ENCODE data around the gene ST8SIA1. TPM values are rescaled to one million over a fixed set of nuclear protein-coding genes. Genes with fewer than 3 reads are reported as not detected.

ST8SIA1 gene
- total RNA-seq, 1 donor from 2014 or later: 0.21 TPM

DNA sequence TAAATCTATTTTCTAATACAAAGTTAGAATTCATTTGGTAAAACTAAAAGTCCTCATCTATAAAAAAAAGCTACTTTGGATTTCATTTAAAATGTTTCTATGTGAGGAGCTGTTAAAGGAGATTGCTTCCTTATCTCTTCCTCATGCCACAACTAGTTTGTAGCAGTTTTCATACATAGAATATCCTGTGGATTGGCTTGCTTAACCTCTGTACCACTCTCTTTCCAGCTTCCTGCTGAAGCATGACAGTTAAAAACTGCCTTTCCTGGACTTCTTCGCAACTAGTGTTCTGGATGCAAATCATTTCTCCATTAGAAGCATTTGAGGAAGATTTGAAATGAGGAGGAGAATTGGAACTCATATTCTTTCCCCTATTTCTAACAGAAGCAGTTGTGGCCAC lies 49.6 kb downstream of the ST8SIA1 start:
- no peak for DNase-seq
- H3K27me3 Mint-ChIP-seq: peaks cover 4% of the 10 kb centered on the region
- no peaks in the 10 kb centered on the region for H3K36me3 Mint-ChIP-seq (ENCODE audit: low read depth)
- intact Hi-C loops (cut with micrococcal nuclease): no loop called here
- no peak overlapping the region for H3K4me3 Mint-ChIP-seq
- H3K27ac Mint-ChIP-seq: no peak overlapping the region
- H3K4me1 Mint-ChIP-seq: peaks cover 14% of the 10 kb centered on the region
- H3K9me3 Mint-ChIP-seq: no peaks in the 10 kb centered on the region

DNA sequence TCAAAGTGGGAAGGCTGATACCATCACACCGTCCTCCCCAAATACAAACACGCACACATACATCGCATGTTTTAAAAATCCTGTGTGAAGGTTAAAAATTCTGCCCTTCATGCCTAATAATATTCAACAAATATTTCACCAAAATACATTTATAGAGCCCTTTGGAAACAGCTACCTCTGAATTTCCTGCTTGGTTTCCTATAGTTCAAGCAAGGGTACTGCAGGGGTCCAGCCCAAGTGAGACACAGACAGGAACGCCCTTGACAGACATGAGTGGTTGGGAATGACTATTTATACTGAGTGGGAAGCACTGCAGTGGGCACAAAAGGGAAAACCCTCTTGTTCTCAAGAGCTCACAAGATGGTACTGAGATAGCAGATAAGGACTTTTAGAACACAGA lies 51.0 kb downstream of the ST8SIA1 start:
- no peak overlapping the region for H3K27ac Mint-ChIP-seq
- no peak overlapping the region for H3K4me3 Mint-ChIP-seq
- intact Hi-C loops (cut with micrococcal nuclease): no loop called here
- no peaks in the 10 kb centered on the region for H3K9me3 Mint-ChIP-seq
- no peak for DNase-seq
- peaks cover 11% of the 10 kb centered on the region for H3K4me1 Mint-ChIP-seq
- H3K27me3 Mint-ChIP-seq: peaks cover 4% of the 10 kb centered on the region
- no peaks in the 10 kb centered on the region for H3K36me3 Mint-ChIP-seq (ENCODE audit: low read depth)

GRCh38 chr12:22283006-22283506 lies 51.5 kb downstream of the ST8SIA1 start:
- H3K4me1 Mint-ChIP-seq: peaks cover 6% of the 10 kb centered on the region
- peaks cover 4% of the 10 kb centered on the region for H3K27me3 Mint-ChIP-seq
- H3K27ac Mint-ChIP-seq: no peak overlapping the region
- DNase-seq: no peak
- no peaks in the 10 kb centered on the region for H3K36me3 Mint-ChIP-seq (ENCODE audit: low read depth)
- intact Hi-C loops (cut with micrococcal nuclease): no loop called here
- no peak overlapping the region for H3K4me3 Mint-ChIP-seq
- no peaks in the 10 kb centered on the region for H3K9me3 Mint-ChIP-seq

DNA sequence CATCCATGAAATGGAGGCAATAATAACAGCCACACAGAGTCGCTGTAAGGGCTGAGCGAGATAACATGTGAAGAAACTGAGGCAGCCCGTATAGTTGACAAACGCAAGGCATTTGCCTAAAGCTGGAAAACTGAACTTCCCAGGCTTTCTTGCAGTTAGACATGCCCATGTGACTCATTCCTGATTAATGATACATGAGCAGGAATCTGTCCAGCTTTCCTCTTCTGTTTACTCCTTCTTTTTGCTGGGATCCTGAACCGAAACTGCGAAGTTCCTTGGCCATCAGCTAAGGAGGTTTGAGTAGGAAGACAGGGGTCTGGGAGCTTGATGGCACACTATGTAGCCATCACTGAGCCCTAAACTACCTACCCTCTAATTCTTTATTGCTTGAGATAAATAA lies 52.2 kb downstream of the ST8SIA1 start:
- Mint-ChIP-seq H3K4me1 (peaks cover 3% of the 10 kb centered on the region), H3K9me3 (no peaks in the 10 kb centered on the region)

GRCh38 chr12:22276867-22277266 lies 57.6 kb downstream of the ST8SIA1 start:
- intact Hi-C loops (cut with micrococcal nuclease): no loop called here
- no peaks in the 10 kb centered on the region for H3K9me3 Mint-ChIP-seq
- no peaks in the 10 kb centered on the region for H3K4me1 Mint-ChIP-seq
- DNase-seq: no peak
- H3K4me3 Mint-ChIP-seq: no peak overlapping the region
- peaks cover 2% of the 10 kb centered on the region for H3K27me3 Mint-ChIP-seq
- no peak overlapping the region for H3K27ac Mint-ChIP-seq
- no peaks in the 10 kb centered on the region for H3K36me3 Mint-ChIP-seq (ENCODE audit: low read depth)

More for the DNA sequence above, 52.2 kb downstream of the ST8SIA1 start:
- peaks cover 4% of the 10 kb centered on the region for H3K27me3 Mint-ChIP-seq
- intact Hi-C loops (cut with micrococcal nuclease): no loop called here
- H3K36me3 Mint-ChIP-seq (ENCODE audit: low read depth): no peaks in the 10 kb centered on the region
- no peak overlapping the region for H3K4me3 Mint-ChIP-seq
- no peak for DNase-seq
- H3K27ac Mint-ChIP-seq: no peak overlapping the region

- intact Hi-C loops (cut with micrococcal nuclease): no loop called here
- H3K9me3 Mint-ChIP-seq: no peaks in the 10 kb centered on the region
Measured at GRCh38 chr12:22276313-22276712, 58.2 kb downstream of the ST8SIA1 start.

DNA sequence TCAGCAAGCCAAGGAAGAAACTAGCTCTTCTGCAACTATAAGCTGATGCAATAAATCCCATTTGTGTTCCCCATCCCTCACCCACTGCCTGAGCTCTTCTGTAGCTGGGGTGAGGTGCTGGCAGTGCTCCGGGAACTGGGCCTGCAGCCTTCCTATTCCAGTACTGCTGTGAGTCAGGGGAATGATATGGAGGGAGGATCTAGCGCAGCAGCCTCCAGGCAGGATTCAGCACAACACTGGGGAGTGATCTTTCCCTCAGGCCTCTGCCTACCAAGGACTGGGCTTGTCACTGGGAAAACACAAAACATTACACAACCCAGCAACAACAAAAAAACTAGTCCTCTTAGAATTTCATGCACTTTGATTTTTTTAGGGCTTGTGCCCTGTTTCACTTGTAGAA lies 58.7 kb downstream of the ST8SIA1 start:
- no peaks in the 10 kb centered on the region for H3K4me1 Mint-ChIP-seq
- H3K27ac Mint-ChIP-seq: no peak overlapping the region
- no peaks in the 10 kb centered on the region for H3K36me3 Mint-ChIP-seq (ENCODE audit: low read depth)
- H3K9me3 Mint-ChIP-seq: no peaks in the 10 kb centered on the region
- no peak for DNase-seq
- H3K4me3 Mint-ChIP-seq: no peak overlapping the region
- peaks cover 2% of the 10 kb centered on the region for H3K27me3 Mint-ChIP-seq
- intact Hi-C loops (cut with micrococcal nuclease): no loop called here

More at GRCh38 chr12:22276313-22276712, 58.2 kb downstream of the ST8SIA1 start:
- Mint-ChIP-seq H3K27me3 (peaks cover 2% of the 10 kb centered on the region), H3K4me3 (no peak overlapping the region), H3K27ac (no peak overlapping the region), H3K36me3 (ENCODE audit: low read depth) (no peaks in the 10 kb centered on the region), H3K4me1 (no peaks in the 10 kb centered on the region)
- no peak for DNase-seq

DNA sequence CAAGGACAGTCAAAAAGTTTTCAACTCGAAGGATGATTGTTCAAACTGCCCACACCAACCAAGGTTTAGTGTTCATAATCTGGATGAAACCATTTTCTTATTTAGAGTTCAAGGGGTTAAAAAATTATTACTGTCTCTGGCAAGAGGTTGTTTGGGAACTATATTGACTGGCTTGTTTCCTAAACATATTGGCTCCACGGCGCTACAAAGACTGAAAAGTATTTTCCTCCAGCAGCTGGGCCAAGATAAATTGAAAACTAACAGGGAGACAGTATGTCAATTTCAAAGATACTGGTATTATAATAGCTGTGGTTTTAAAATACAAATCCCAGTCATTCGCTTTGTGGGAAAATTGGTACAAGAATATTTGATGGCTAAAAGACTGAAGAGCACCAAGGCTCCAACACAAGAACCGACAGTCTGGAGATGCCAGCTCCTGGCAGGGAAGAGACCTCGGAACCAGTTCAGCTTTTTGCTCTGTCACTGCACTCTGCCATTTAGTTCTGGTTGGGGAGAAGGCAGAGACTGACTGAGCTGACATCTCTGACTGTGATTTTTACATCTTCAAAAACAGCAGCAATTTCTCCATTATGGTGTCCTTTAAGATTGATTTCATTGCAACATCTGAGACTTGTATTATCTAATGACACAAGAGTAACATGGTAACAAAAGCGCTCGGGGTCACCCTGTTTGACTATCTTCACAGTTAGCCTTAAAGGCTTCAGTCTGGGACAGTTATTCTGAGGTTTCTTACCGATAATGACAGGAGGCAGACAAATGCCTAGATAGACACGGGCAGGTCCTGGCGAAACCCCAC lies 62.0 kb downstream of the ST8SIA1 start:
- H3K27me3 Mint-ChIP-seq: peaks cover 2% of the 10 kb centered on the region
- no peak overlapping the region for H3K27ac Mint-ChIP-seq
- intact Hi-C loops (cut with micrococcal nuclease): no loop called here
- no peak for DNase-seq
- H3K9me3 Mint-ChIP-seq: no peaks in the 10 kb centered on the region
- H3K4me3 Mint-ChIP-seq: no peak overlapping the region
- H3K36me3 Mint-ChIP-seq (ENCODE audit: low read depth): no peaks in the 10 kb centered on the region
- H3K4me1 Mint-ChIP-seq: peaks cover 2% of the 10 kb centered on the region

- intact Hi-C loops (cut with micrococcal nuclease): no loop called here
- Mint-ChIP-seq H3K27me3 (peaks cover 2% of the 10 kb centered on the region), H3K9me3 (no peaks in the 10 kb centered on the region), H3K27ac (no peak overlapping the region), H3K4me1 (peaks cover 2% of the 10 kb centered on the region), H3K4me3 (no peak overlapping the region), H3K36me3 (ENCODE audit: low read depth) (no peaks in the 10 kb centered on the region)
- DNase-seq: no peak
Measured at GRCh38 chr12:22271023-22271422, 63.5 kb downstream of the ST8SIA1 start.

- H3K36me3 Mint-ChIP-seq (ENCODE audit: low read depth): no peaks in the 10 kb centered on the region
- no peak overlapping the region for H3K27ac Mint-ChIP-seq
- peaks cover 2% of the 10 kb centered on the region for H3K27me3 Mint-ChIP-seq
- no peaks in the 10 kb centered on the region for H3K9me3 Mint-ChIP-seq
- H3K4me1 Mint-ChIP-seq: peaks cover 2% of the 10 kb centered on the region
- H3K4me3 Mint-ChIP-seq: no peak overlapping the region
- DNase-seq: no peak
- intact Hi-C loops (cut with micrococcal nuclease): no loop called here
Measured at GRCh38 chr12:22268973-22269372, 65.5 kb downstream of the ST8SIA1 start.

- Mint-ChIP-seq H3K27me3 (no peaks in the 10 kb centered on the region), H3K4me3 (no peak overlapping the region), H3K36me3 (ENCODE audit: low read depth) (no peaks in the 10 kb centered on the region), H3K27ac (no peak overlapping the region), H3K9me3 (no peaks in the 10 kb centered on the region), H3K4me1 (peaks cover 2% of the 10 kb centered on the region)
- no peak for DNase-seq
- intact Hi-C loops (cut with micrococcal nuclease): no loop called here
Measured at GRCh38 chr12:22268406-22268805, 66.1 kb downstream of the ST8SIA1 start.

DNA sequence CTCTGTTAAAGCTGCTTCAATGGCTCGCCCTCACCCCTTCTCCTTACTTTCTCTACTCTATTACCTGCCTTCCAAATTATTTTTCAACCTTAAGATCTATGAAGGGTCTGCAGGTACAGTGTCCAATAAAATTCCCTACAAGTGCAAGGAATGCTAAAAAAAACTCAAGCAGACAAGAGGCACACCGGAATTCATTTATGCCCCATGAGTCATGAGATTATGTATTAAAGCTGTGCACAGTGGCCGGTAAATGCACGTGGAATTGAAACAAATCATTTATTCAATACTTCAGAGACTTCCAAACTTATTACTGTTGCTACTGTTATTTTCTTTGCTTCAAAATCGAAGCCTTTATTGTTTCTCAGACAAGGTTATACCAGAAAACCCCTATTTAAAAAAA lies 68.4 kb downstream of the ST8SIA1 start:
- DNase-seq: no peak
- Mint-ChIP-seq H3K27ac (no peak overlapping the region), H3K4me3 (no peak overlapping the region), H3K9me3 (no peaks in the 10 kb centered on the region), H3K27me3 (peaks cover 2% of the 10 kb centered on the region), H3K4me1 (peaks cover 2% of the 10 kb centered on the region), H3K36me3 (ENCODE audit: low read depth) (no peaks in the 10 kb centered on the region)
- intact Hi-C loops (cut with micrococcal nuclease): no loop called here

- H3K27me3 Mint-ChIP-seq: peaks cover 2% of the 10 kb centered on the region
- no peak overlapping the region for H3K27ac Mint-ChIP-seq
- no peak overlapping the region for H3K4me3 Mint-ChIP-seq
- no peak for DNase-seq
- H3K36me3 Mint-ChIP-seq (ENCODE audit: low read depth): no peaks in the 10 kb centered on the region
- H3K9me3 Mint-ChIP-seq: no peaks in the 10 kb centered on the region
- peaks cover 2% of the 10 kb centered on the region for H3K4me1 Mint-ChIP-seq
- intact Hi-C loops (cut with micrococcal nuclease): no loop called here
Measured at GRCh38 chr12:22264380-22264779, 70.1 kb downstream of the ST8SIA1 start.

DNA sequence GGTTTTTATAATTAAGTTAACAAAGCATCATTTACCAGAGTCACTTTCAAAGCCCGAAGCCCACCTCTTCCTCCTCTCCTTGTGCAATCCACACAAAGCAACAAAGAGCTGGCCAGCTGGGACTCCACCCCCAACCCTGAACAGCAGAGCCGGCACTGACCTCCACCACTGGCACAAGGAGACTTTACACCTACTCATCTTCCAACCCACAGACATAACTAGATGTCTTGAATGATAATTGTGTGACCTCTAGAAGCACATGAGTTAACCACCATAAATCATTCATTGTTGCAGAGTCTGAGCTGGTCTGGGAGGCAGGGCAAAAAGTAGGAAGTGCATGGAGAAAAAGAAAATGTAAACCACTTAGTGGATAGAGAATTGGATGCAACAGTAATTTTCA lies 72.2 kb downstream of the ST8SIA1 start:
- Mint-ChIP-seq H3K4me3 (no peak overlapping the region), H3K4me1 (no peaks in the 10 kb centered on the region), H3K9me3 (no peaks in the 10 kb centered on the region), H3K36me3 (ENCODE audit: low read depth) (no peaks in the 10 kb centered on the region), H3K27ac (no peak overlapping the region), H3K27me3 (peaks cover 2% of the 10 kb centered on the region)
- intact Hi-C loops (cut with micrococcal nuclease): no loop called here
- DNase-seq: no peak

DNA sequence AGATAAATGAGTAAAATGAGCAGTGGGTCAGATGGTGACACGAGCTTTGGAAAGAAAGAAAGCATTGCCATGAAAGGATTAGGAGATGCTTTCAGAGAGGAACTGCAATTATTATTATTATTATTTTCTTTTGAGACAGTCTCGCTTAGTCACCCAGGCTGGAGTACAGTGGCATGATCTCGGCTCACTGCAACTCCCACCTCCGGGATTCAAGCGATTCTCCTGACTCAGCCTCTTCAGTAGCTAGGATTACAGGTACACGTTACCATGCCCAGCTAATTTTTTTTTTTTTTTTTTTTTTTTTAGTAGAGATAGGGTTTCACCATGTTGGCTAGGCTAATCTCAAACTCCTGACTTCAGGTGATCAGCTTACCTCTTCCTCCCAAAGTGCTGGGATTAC lies 77.4 kb downstream of the ST8SIA1 start:
- H3K4me3 Mint-ChIP-seq: no peak overlapping the region
- intact Hi-C loops (cut with micrococcal nuclease): no loop called here
- no peaks in the 10 kb centered on the region for H3K9me3 Mint-ChIP-seq
- H3K27ac Mint-ChIP-seq: no peak overlapping the region
- H3K4me1 Mint-ChIP-seq: no peaks in the 10 kb centered on the region
- H3K36me3 Mint-ChIP-seq (ENCODE audit: low read depth): no peaks in the 10 kb centered on the region
- H3K27me3 Mint-ChIP-seq: peaks cover 2% of the 10 kb centered on the region
- no peak for DNase-seq
